Lung (tissue), 12 donors: ENCODE data around the gene TCF7. TPM values are rescaled to one million over a fixed set of nuclear protein-coding genes. Genes with fewer than 3 reads are reported as not detected.
"Not testable (repeated sequence)": the region's sequence is repeated elsewhere in the genome, so short reads cannot be mapped to it uniquely, and the experiment has no call there.

Source experiments
- ATAC-seq: fragments of 200-7000 bp; cut with Tn5 transposase; one replicate; pipeline ENCODE4 v1.9.1; 2020; ENCODE audit warnings: moderate number of reproducible peaks; ENCODE audit not compliant: insufficient read depth, low FRiP score
- DNase-seq, 3 donors: peaks; one replicate each; pipeline ENCODE4 v3.0.0-alpha.2; 2013 to 2017
- H3K27ac ChIP-seq, 2 donors: one replicate each; pipeline ENCODE4 v1.5.1; 2013; ENCODE audit warnings: mild to moderate bottlenecking in 2 of 2, moderate library complexity in 2 of 2, control low read depth in 1 of 2, inconsistent platforms in 1 of 2, low read depth in 1 of 2, low read length in 1 of 2
- H3K27me3 ChIP-seq, 3 donors: one replicate each; pipeline ENCODE4 v1.5.1; 2013; ENCODE audit warnings: low read length in 2 of 3; ENCODE audit not compliant: control insufficient read depth in 3 of 3, insufficient read depth in 3 of 3
- H3K36me3 ChIP-seq, 4 donors: one replicate each; pipeline ENCODE4 v1.5.1; 2013; ENCODE audit warnings: low read length in 4 of 4, mild to moderate bottlenecking in 1 of 4, moderate library complexity in 1 of 4; ENCODE audit not compliant: control insufficient read depth in 4 of 4, insufficient read depth in 4 of 4
- H3K4me1 ChIP-seq, 5 donors: one replicate each; pipeline ENCODE4 v1.5.1; 2013; ENCODE audit warnings: low read length in 5 of 5, mild to moderate bottlenecking in 2 of 5, moderate library complexity in 1 of 5; ENCODE audit not compliant: control insufficient read depth in 5 of 5, insufficient read depth in 5 of 5
- H3K4me3 ChIP-seq: one replicate; pipeline ENCODE4 v1.5.1; 2013; ENCODE audit warnings: mild to moderate bottlenecking, control low read depth, moderate library complexity
- H3K9ac ChIP-seq, 2 donors: one replicate each; pipeline ENCODE4 v1.5.1; 2013; ENCODE audit warnings: low read length in 2 of 2, control low read depth in 1 of 2; ENCODE audit not compliant: insufficient read depth in 1 of 2
- H3K9me3 ChIP-seq, 4 donors: one replicate each; pipeline ENCODE4 v1.5.1; 2013; ENCODE audit warnings: low read length in 3 of 4, mild to moderate bottlenecking in 1 of 4, moderate library complexity in 1 of 4; ENCODE audit not compliant: control insufficient read depth in 4 of 4, insufficient read depth in 3 of 4
- CTCF ChIP-seq: IDR thresholded peaks from 2 replicates; pipeline ENCODE4 v1.5.1; 2012; ENCODE audit warnings: mild to moderate bottlenecking; ENCODE audit errors: control extremely low read depth, extremely low read depth
- WGBS, 2 donors: extraction: QIAGEN DNeasy Blood & Tissue Kit; methylation state at CpG; one replicate each; pipeline ENCODE4 v1.1.7; 2013; 5-methylcytosine and 5-hydroxymethylcytosine counted together
- polyA plus RNA-seq, 2 donors: library from polyadenylated mRNA; stranded (reverse); fragments of 200-250 nt; gene quantifications; one replicate each; pipeline ENCODE4 v1.2.1, GENCODE V29; 2013
- total RNA-seq, 2 donors: library from RNA; depleted of rRNA in 1 of 2; stranded (reverse); fragments of >200 nt in 1 of 2; gene quantifications; one replicate each; pipeline ENCODE4 v1.2.1, GENCODE V29; 2014 to 2021
- donor health status: control.
- donor health status: control.
- donor health status: Bipolar disorder and iron deficiency.
- donor health status: healthy.
- donor health status: DM: yes; HTN: yes; CAD: no.

The TCF7 gene
- total and polyA plus RNA-seq, 4 donors, result 2.9 to 6.0 (median 3.4) TPM

GRCh38 chr5:134149571-134150303 lies 35.3 kb downstream of the TCF7 start:
- H3K36me3 ChIP-seq, result peaks cover 26 to 51% (median 37%) of the 10 kb centered on the region in 4 donors
- ATAC-seq (no peak), DNase-seq (peak in 1 of 3 donors; percentile 34)
- no peak for TF ChIP-seq CTCF
- H3K9me3 ChIP-seq, result no peaks in the 10 kb centered on the region
- H3K27ac ChIP-seq, result no peak overlapping the region
- no peak overlapping the region for H3K9ac ChIP-seq
- H3K4me3 ChIP-seq, result no peak overlapping the region
- H3K4me1 ChIP-seq, result peaks cover 7 to 37% (median 17%) of the 10 kb centered on the region in 5 donors
- H3K27me3 ChIP-seq, result no peaks in the 10 kb centered on the region
- 67 to 69% methylated on average over 4 of the region's 4 CpGs for WGBS, 2 donors

DNA sequence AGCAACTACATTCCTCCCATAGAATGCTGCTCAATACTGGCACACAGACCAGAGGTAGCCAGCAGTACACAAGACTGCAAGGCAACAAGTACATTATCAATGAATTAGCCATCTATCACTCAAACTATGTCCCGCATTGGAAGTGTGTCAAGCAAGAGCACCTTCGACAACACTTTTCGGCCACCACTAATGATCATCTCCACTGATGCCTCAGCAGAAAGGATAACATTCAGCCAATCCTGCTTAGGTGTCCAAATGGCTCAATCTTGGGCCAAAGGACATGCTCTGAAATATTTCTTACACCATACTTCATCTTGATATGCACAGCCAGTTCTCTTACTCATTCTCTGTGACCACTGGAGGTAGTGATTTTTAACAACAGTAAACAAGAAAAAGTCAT lies 37.2 kb downstream of the TCF7 start:
- Histone ChIP-seq H3K9me3 (no peaks in the 10 kb centered on the region), H3K9ac (no peak overlapping the region), H3K4me1 (peaks cover 7 to 30% (median 17%) of the 10 kb centered on the region in 5 donors), H3K36me3 (peaks cover 21 to 51% (median 35%) of the 10 kb centered on the region in 4 donors), H3K27ac (peak overlapping the region in 1 of 2 donors; percentile 52), H3K4me3 (no peak overlapping the region), H3K27me3 (no peaks in the 10 kb centered on the region)
- ATAC-seq (no peak), DNase-seq (no peak)
- no peak for TF ChIP-seq CTCF
- WGBS, 2 donors, result 96% methylated on average over 3 of the region's 3 CpGs

DNA sequence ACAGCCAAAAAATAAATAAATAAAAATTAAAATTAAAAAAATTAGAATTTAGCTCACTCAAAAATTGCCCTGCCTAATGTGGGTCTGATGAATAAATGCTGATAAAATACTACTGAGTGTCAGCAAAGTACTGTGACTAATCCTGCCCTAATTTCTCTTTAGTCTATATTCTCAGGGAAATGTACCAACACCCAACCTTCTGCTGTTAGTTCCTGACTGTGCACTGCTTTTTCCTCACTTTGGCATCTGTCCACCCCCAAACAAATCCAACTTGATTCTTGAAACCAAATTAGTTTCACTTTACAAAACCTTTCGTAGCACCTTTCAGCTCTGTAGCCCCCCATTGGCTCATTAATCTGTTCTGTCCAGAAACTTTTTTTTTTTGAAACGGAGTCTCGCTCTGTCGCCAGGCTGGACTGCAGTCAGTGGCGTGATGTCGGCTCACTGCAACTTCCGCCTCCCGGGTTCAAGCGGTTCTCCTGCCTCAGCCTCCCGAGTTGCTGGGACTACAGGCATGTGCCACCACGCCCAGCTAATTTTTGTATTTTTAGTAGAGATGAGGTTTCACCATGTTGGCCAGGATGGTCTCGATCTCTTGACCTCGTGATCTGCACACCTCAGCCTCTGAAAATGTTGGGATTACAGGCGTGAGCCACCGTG lies 37.8 kb downstream of the TCF7 start:
- not testable (repeated sequence) for DNase-seq, H3K9ac ChIP-seq, H3K27ac ChIP-seq, H3K9me3 ChIP-seq, H3K27me3 ChIP-seq, H3K4me3 ChIP-seq, ATAC-seq
- WGBS, 2 donors, result 96 to 97% methylated on average over 15 of the region's 15 CpGs
- Histone ChIP-seq H3K4me1 (peaks cover 7 to 24% (median 14%) of the 10 kb centered on the region in 5 donors), H3K36me3 (peaks cover 19 to 51% (median 35%) of the 10 kb centered on the region in 4 donors)

DNA sequence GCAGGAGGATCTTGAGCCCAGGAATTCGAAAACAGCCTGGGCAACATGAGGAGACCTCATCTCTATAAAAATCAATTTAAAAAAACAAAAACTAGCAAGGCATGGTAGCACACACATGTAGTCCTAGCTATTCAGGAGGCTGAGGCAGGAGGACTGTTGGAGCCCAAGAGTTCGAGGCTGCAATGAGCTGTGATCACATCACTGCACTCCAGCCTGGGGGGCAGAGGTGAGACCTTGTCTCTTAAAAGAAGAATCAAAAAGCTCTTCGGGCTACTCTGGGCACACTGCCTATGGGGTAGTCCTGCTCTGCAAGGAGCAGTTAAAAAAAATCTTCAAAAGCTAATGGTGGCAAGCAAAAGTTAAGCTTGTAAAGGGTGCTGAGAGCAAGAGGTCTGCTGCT lies 38.8 kb downstream of the TCF7 start:
- Histone ChIP-seq H3K27me3 (no peaks in the 10 kb centered on the region), H3K4me1 (peaks cover 7 to 17% (median 10%) of the 10 kb centered on the region in 5 donors), H3K9ac (no peak overlapping the region), H3K9me3 (no peaks in the 10 kb centered on the region), H3K36me3 (peaks cover 17 to 57% (median 41%) of the 10 kb centered on the region in 4 donors), H3K27ac (no peak overlapping the region), H3K4me3 (no peak overlapping the region)
- no peak for DNase-seq
- 98% methylated on average over 3 of the region's 3 CpGs for WGBS, 2 donors
- TF ChIP-seq CTCF, result no peak
- ATAC-seq, result no peak
